Peyer's patch (tissue), 4 donors: Measurements from ENCODE around the gene CYP3A7. TPM values are rescaled to one million over a fixed set of nuclear protein-coding genes. Genes with fewer than 3 reads are reported as not detected.
"Not testable (repeated sequence)": the region's sequence is repeated elsewhere in the genome, so short reads cannot be mapped to it uniquely, and the experiment has no call there.

Experiments
- DNase-seq, 3 donors: peaks; one replicate each; pipeline ENCODE4 v3.0.0-alpha.2; 2017 to 2019
- H3K27ac ChIP-seq, 4 donors: fragments of 200-600 bp; sonication (generic); one replicate each; pipeline ENCODE4 v1.5.1; 2016 to 2019
- H3K27me3 ChIP-seq, 2 donors: fragments of 200-600 bp; sonication (generic); one replicate each; pipeline ENCODE4 v1.5.1; 2019
- H3K36me3 ChIP-seq, 3 donors: fragments of 200-600 bp; sonication (generic); one replicate each; pipeline ENCODE4 v1.5.1; 2016 to 2019
- H3K4me1 ChIP-seq, 4 donors: fragments of 200-600 bp; sonication (generic); one replicate each; pipeline ENCODE4 v1.5.1; 2016 to 2019
- H3K4me3 ChIP-seq, 4 donors: fragments of 200-600 bp; sonication (generic); 1 replicate in 3 of 4; 2 replicates in 1 of 4; pipeline ENCODE4 v1.5.1; 2016 to 2019; ENCODE audit warnings: mild to moderate bottlenecking in 1 of 4
- H3K9me3 ChIP-seq, 4 donors: fragments of 200-600 bp; sonication (generic); one replicate each; pipeline ENCODE4 v1.5.1; 2016 to 2019; ENCODE audit warnings: mild to moderate bottlenecking in 1 of 4
- CTCF ChIP-seq, 6 experiments: fragments of 450-650 bp in 4 of 6; fragments of 200-600 bp in 2 of 6; sonication (generic) in 1 of 6; IDR thresholded peaks; one replicate each; pipeline ENCODE4 v1.5.1; 2017 to 2019; ENCODE audit warnings: antibody characterized with exemption in 6 of 6, mild to moderate bottlenecking in 3 of 6, moderate library complexity in 1 of 6
- POLR2A ChIP-seq, 2 donors: fragments of 450-650 bp; IDR thresholded peaks; one replicate each; pipeline ENCODE4 v1.5.1; 2017; ENCODE audit warnings: antibody characterized with exemption in 2 of 2, mild to moderate bottlenecking in 2 of 2, moderate library complexity in 2 of 2
- total RNA-seq, 4 donors: library from RNA; depleted of rRNA; stranded (reverse); fragments of >200 nt; gene quantifications; one replicate each; pipeline ENCODE4 v1.1.0, GENCODE V29; 2016

The CYP3A7 gene
- total RNA-seq, 4 donors from 2014 or later, result 0.76 to 5.3 TPM; not detected in 2

GRCh38 chr7:99693100-99693426 lies 41.9 kb downstream of the CYP3A7 start:
- no peaks in the 10 kb centered on the region for H3K4me1 ChIP-seq
- DNase-seq, result no peak
- H3K36me3 ChIP-seq, result no peaks in the 10 kb centered on the region
- no peaks in the 10 kb centered on the region for H3K9me3 ChIP-seq
- H3K4me3 ChIP-seq, result no peak overlapping the region
- H3K27ac ChIP-seq, result no peak overlapping the region
- no peaks in the 10 kb centered on the region for H3K27me3 ChIP-seq
- TF ChIP-seq POLR2A (IDR thresholded peaks at IDR 0.05), result no peak

GRCh38 chr7:99692563-99692962 lies 42.4 kb downstream of the CYP3A7 start:
- not testable (repeated sequence) for H3K4me3 ChIP-seq, DNase-seq, H3K27me3 ChIP-seq, H3K27ac ChIP-seq, H3K9me3 ChIP-seq, H3K4me1 ChIP-seq, H3K36me3 ChIP-seq

GRCh38 chr7:99691658-99692057 lies 43.3 kb downstream of the CYP3A7 start:
- not testable (repeated sequence) for H3K9me3 ChIP-seq, H3K27ac ChIP-seq, H3K4me3 ChIP-seq, H3K36me3 ChIP-seq, DNase-seq, H3K27me3 ChIP-seq, H3K4me1 ChIP-seq

GRCh38 chr7:99690918-99691317 lies 44.1 kb downstream of the CYP3A7 start:
- not testable (repeated sequence) for H3K4me1 ChIP-seq, H3K4me3 ChIP-seq, H3K9me3 ChIP-seq, DNase-seq, H3K27me3 ChIP-seq, H3K36me3 ChIP-seq, H3K27ac ChIP-seq

GRCh38 chr7:99685871-99686608 lies 49.0 kb downstream of the CYP3A7 start:
- H3K4me3 ChIP-seq, H3K27ac ChIP-seq, H3K4me1 ChIP-seq, DNase-seq, H3K9me3 ChIP-seq, H3K36me3 ChIP-seq, H3K27me3 ChIP-seq: not testable (repeated sequence)

- H3K4me1 ChIP-seq, result no peaks in the 10 kb centered on the region
- H3K27me3 ChIP-seq, result no peaks in the 10 kb centered on the region
- no peak overlapping the region for H3K27ac ChIP-seq
- no peak overlapping the region for H3K4me3 ChIP-seq
- H3K36me3 ChIP-seq, result no peaks in the 10 kb centered on the region
- TF ChIP-seq CTCF (IDR thresholded peaks at IDR 0.05) (no peak), POLR2A (IDR thresholded peaks at IDR 0.05) (no peak)
- DNase-seq, result no peak
- H3K9me3 ChIP-seq, result no peaks in the 10 kb centered on the region
These were observed 49.8 kb downstream of the CYP3A7 start for GRCh38 chr7:99685129-99685758.

GRCh38 chr7:99679400-99680191 lies 55.4 kb downstream of the CYP3A7 start, which contains the start of gene CYP3A5:
TSS of gene CYP3A5 (minus strand) at chr7:99679996. CDS start at chr7:99679896, 100 bp downstream.
- DNase-seq, result peak in 2 of 3 donors; percentile 87 to 88

More at GRCh38 chr7:99679400-99680191, 55.4 kb downstream of the CYP3A7 start, which contains the start of gene CYP3A5:
- peak; percentile 99 for TF ChIP-seq POLR2A (IDR thresholded peaks at IDR 0.05)
- no peak for TF ChIP-seq CTCF (IDR thresholded peaks at IDR 0.05)
- no peaks in the 10 kb centered on the region for H3K9me3 ChIP-seq
- H3K27me3 ChIP-seq, result no peaks in the 10 kb centered on the region
- H3K36me3 ChIP-seq, result peaks cover 0 to 24% (median 0%) of the 10 kb centered on the region in 3 donors
- peak within 1 kb of the TSS in 3 of 4 donors; percentile 80 to 92 (median 83) for H3K27ac ChIP-seq
- peak within 1 kb of the TSS in 3 of 4 donors; percentile 30 to 60 (median 56) for H3K4me3 ChIP-seq
- no peaks in the 10 kb centered on the region for H3K4me1 ChIP-seq
